Stimulated activated CD4-positive, alpha-beta T cell treated with anti-CD3 and anti-CD28 coated beads, Interleukin-15, amount 100 ng/mL, for 24 hours (primary cell): ENCODE measurements around the gene LY86.

Experiments used
- DNase-seq: peaks from one replicate; pipeline ENCODE4 v3.0.0-alpha.2; 2020

The LY86 gene

DNA sequence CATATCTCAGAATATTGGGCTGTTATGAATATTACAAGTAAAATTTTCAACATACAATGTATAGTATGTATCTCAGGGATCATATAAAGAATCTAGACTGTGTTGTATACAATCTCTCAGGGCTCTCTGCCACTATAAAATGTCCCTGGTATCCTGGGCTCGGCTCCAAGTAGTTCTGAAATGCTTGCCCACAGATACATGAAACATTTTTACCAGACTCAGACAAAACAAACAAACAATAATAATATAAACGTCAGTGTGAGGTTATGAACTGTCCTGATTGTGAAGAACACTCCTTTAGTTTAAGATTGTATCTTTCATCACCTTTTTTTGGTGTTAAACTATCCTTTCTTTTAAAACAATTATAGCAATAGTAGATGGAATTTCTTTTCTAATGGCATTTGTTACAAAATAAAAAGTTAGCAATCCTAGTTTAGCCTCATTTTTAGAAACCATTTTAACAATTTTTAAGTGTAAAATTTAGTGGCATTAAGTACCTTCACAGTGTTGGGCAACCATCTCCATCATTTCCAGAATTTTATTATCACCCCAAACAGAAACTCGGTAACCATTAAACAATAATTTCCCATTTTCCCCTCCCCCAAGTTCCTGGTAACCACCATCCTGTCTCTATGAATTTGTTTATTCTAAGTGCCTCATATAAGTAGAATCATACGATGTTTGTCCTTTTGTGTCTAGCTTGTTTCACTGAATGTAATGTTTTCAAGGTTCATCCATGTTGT lies 17.4 kb upstream of the LY86 start:
- DNase-seq, result no peak

DNA sequence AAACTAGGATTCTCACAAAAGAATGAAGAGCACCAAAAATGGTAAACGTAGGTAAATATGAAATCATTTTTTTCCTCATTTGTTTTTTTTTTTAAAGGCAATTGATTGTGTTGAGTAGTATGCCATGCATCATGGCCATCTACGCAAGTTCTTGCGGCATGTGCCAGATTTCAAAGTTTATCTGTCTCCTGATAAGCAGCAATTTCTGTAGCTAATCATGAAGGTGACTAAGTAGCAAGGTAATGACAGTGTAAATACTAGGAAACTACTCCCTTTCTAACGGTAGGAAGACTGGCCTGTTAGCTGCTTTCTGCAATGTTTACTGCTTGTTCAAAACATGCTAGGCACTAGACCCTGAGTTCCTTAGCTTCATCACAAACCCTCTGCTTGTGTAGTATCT lies 13.4 kb upstream of the LY86 start:
- DNase-seq, result no peak

DNA sequence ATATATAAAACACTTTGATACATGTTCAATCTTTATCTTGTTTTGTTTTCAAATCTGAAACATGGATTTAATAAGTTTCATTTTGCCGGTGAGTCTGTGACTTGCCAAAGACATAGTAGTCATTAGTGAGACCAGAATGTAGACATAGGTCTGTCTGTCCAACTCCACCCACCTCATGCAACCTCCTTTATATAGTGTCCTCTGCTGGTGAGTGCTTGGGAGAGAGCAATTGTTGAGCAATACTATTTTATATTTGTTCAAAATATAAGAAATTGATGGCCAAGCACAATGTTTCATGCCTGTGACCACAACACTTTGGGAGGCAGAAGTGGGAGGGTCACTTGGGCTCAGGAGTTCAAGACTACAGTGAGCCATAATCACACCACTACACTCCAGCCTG lies 10.8 kb upstream of the LY86 start:
- no peak for DNase-seq

DNA sequence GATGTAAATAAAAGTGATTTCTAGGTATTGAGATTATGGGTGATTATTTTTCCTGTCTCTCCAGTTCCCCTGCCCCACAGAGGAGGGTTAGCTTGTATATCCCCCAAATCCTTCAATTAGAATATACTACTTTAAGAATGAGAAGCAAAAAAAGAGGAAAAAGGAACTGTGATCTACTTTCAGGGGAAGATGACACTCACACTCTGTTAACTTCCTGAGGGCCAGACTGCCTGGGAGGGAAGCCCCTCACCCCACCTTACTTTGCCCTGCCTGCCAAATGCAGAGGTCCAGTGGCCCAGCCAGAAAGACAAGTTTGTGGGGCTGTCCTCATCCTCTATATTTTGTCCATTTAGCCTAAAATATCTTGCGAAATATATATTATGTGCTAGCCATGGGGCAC lies 9.2 kb upstream of the LY86 start:
- no peak for DNase-seq

DNA sequence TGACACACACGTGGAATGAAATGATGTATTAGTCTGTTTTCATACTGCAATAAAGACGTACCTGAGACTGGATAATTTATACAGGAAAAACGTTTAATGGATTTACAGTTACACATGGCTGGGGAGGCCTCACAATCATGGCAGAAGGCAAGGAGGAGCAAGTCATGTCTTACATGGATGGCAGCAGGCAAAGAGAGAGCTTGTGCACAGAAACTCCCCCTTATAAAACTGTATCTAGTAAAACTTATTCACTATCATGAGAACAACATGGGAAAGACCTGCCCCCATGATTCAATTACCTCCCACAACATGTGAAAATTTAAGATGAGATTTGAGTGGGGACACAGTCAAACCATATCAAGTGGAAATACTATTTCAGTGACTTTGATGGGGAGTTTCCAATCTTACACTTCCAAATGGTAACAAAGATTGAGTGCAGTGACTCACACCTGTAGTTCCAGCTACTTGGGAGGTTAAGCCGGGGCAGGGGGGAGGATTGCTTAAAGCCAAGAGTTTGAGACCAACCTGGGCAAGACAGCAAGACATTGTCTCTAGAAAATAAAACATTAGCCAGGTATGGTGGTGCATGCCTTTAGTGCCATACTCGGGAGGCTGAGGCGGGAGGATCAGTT lies 8.2 kb upstream of the LY86 start:
- no peak for DNase-seq

DNA sequence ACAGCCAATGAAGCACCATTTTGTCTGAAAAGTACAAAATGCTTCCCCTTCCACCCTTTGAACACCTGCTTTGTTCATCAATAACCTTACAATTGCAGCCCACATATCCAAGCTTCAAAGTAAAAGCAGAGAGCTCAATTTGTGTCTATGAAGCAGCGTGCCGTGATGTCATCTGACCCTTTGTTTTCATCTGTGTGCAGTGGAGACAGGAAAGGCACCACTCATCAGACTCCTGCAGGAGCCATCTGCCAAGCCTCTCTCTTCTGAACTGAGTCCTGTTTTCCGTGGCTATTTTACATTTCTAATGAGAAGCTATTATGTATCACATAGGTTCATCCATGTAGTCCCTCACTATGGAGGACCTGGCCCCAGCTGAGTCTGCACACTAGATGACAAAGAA lies 7.5 kb upstream of the LY86 start:
- DNase-seq, result no peak

DNA sequence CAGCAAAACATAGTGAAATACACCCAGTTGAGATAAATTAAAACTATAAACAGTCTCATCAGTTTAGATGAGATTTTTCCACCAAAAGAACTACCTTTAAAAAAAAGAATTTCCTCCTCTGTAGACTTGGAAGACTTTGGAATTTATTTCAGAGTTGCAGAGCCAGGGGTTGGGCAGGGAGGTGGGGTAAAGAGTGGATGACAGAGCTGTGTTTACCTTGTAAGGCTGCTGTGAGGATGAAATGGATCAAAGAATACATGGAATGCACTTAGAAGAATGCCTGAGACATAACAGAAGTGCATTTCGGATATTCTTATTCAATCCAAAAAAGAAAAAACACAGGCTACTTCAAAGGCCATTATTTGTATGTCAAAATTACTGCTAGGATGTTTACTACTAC lies 6.4 kb upstream of the LY86 start:
- DNase-seq, result no peak

DNA sequence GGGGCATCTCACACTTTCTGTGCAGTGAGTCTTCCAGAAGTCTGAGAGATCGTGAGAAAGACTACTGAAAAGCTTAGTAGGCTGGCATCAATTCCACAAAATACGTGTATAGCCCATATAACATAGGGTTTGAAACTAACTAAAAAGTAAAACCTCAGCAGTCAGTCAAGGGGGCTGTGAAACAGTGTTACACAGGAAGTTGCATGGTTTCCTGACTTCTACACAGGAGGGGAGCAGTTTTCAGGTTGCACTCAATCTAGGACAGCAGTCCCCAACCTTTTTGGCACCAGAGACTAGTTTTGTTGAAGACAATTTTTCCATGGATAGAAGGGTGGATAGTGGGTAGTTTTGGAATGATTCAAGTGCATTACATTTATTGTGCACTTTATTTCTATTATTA lies 4.7 kb upstream of the LY86 start:
- peak; percentile 39 for DNase-seq

DNA sequence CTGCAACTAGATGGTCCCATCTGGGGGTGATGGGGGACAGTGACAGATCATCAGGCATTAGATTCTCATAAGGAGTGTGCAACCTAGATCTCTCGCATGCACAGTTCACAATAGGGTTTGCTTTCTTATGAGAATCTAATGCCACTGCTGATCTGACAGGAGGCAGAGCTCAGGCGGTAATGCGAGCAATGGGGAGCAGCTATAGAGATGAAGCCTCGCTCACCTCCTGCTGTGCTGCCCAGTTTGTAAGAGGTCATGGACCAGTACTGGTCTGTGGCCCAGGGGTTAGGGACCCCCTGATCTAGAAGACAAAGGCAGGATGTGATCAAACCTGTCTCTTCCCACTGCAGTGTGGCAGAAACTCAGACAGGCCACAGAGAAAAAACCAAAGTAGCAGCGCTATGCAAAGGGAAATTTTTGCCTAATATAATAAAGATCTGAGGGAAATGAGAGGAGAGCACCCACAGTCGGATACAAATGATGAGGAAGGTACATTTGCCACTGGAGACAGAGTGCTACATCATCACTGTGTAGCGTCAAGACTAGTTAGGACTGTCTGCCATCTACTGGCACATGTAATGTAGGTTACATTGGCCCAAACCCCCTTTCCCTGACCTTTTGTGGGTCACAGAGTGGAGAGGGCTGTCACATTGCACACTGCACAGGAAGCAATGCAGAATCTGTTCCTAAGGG lies 4.1 kb upstream of the LY86 start:
- no peak for DNase-seq

DNA sequence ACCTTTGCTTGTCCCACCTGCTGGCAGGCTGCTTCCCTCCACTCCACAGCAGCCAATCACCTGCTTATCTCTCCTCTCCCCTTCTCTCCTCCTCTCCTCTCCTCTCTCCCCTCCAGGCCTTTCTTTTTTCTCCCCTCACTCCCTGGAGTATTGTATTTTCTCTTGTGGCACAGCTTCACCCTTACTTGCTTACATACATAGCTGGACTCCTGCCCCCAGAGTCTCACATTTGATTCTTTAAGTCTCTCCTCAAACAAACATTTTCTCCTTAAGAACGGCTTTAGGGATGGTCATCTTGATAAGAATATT lies 3.6 kb upstream of the LY86 start:
- no peak for DNase-seq

DNA sequence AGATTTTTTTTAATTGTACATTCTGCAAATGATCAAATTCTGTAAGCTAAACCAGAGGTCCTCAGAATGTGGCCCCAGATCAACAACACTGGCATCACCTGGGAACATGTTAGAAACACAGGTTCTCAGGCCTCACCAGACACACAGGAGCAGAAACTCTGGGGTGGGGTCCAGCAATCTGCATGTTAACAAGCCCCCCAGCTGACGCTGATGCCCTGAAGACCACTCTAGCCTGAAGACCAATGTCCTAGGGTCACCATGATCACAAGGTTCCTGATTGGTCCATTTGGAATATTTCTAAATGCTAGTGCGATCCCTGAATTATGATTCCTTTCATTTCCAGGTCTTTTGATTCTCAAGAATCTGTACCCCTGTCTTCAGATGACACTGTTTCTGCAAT lies 2.4 kb upstream of the LY86 start:
- no peak for DNase-seq

DNA sequence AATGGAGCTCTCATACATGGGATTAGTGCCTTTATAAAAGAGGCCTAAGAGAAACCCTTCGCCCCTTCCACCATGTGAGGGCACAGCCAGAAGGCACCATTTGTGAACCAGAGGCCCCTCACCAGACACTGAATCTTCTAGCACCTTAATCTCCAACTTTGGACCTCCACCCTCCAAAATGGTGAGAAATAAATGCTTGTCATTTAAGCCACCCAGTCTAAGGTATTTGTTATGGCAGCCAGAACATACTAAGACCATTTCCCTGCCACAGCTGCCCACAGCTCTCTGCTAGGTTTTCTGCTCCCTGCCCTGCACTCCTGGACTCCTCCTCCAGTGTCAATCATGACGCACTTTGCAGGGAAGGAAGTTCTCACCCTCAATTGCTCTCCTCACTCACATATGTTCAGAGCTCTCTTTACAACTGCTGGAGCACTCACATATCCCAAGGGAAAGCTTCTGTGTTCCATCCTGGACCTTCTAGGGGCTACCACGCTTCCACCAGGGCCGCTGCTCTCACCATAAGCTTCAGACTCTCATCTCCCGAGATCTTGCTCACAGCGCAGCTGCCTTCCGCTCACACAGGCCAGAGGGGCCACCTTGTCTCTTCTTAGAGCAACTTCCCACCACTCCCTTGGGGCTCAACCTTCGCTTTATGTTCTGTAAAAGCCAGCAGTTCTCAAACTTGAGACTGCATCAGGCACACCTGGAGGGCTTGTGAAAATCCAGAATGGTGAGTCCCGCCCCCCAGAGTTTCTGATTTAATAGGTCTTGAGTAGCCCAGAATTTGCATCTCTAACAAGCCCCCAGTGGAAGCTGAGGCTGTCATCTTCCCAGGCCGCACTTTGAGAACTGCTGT lies 1.6 kb upstream of the LY86 start:
- DNase-seq, result no peak

DNA sequence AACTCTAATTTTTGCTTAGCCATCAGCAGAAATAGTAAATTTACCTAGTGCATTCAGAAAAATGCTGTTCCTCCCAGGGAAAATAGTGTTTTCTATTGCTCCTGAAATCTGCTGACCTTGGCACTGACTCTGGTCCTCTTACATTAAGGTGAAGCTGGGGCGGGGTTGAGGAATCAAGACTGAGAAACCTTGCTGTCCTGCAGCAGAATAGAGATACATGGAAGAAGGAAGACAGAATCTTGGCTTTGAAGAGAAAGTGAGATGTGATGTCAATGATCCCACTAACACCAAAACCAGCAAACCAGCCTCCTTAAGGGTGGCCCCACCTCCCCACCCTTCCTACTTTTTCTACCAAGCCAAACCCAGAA lies 840 bp upstream of the LY86 start:
- no peak for DNase-seq

DNA sequence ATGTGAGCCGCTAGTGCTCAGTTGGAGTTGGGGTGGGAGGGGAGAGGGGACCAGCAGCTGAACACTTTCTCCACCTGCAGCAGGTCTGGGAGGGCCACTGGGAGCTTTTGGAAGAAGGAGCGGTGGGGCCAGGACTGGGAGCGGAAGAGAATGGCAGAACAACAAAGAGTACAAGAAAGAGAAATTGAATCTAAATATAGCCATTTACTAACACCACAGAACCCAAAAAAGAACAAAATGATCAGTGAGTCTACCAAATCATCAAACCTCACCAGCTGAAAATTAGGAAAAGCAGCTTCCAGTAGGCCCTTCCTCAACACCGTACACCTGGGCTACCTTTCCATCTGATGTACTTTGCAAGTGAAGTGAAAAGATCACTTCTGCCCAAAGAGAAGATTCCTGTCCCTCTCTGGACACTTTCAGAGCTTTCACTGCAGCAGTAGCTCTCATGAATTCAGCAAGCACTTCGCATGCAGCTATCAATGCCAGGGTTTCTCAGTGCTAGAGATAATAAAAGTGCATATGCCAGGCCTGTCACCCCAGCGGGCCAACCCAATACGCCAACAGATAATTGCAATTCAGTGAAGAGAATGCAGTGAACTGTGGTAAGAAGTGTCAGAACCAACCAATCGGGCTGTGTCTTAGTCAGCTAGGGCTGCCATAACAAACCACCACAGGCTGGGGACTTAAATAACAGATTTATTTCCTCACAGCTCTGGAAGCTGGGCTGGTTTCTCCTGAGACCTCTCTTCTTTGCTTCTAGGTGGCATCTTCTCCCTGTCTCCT lies 597 bp downstream of the LY86 start:
- no peak for DNase-seq

DNA sequence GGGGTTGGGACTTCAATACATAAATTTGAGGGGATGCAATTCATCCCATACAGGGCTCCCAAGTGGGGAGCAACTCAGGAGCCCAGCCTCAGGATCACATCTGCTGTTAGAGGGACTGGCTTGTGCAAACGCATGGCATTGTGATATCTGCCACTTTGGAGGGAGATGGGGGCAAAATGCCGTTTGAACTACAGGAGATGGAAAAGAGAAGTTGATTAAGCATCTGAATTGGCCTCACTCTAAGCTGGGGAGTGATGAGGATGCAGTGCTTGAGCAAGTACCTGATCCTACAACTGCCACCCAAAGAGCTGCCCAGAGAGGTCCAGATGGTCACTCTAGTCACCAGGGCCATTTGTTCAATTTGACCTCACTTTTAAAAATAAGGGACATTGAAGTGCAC lies 2.0 kb downstream of the LY86 start:
- DNase-seq, result no peak

DNA sequence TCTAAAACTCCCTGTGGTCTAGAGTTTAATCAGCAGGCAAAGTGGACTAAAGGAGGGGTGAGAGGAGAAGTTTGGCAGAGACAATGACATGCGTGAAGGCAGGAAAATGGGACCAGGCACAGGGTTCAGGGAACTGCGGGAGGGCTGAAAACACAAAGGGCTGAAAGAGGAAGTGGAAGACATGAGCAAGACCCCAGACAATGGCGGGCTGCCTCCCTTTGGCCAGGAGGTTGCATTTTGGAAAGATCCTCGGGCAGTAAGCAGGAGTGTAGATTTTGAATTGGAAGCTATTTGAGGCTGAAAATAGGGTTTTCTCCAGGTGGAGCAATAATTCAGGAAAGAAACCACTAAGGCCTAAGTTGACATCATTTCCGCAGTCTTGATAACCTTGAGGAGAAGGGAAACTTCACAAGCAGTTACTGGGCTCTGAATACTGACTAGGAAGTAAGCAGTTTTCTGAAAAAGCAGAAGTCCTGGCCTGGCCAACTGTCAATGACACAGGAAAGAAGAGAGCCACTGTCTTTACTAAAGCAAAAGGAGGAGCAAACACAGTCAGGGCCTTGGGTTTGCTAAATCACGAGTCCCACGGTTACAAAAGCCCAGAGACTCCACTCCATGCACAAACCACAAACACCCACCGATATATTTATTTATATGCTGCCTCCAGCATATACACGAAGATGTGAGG lies 3.4 kb downstream of the LY86 start:
- no peak for DNase-seq

DNA sequence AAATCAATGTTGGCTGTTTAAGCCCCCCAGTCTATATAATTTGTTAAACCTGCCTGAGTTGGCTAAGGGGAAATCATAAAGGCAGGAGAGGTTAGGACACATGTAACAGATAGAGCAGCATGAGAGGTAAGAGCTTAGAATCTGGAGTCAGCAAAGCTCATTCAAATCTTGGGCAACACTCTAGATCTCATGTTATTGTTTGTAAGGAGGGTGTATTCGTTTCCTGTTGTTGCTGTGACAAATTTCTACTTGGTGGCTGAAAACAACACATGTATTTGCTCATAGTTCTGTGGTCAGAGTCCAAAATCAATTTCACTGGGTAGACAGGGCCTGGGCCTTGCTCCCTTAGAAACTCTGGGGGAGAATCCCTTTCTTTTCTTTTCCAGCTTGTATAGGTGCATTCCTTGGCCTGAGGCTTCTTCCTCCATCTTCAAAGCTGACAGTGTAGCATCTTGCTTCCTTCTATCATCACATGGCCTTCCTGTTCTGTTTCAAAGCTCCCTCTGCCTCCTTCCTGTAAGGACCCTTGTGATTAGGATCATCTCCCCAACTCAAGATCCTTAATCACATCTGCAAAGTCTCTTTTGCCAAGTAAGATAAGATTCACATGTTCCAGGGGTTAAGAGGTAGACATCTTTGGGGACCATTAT lies 4.4 kb downstream of the LY86 start:
- no peak for DNase-seq

DNA sequence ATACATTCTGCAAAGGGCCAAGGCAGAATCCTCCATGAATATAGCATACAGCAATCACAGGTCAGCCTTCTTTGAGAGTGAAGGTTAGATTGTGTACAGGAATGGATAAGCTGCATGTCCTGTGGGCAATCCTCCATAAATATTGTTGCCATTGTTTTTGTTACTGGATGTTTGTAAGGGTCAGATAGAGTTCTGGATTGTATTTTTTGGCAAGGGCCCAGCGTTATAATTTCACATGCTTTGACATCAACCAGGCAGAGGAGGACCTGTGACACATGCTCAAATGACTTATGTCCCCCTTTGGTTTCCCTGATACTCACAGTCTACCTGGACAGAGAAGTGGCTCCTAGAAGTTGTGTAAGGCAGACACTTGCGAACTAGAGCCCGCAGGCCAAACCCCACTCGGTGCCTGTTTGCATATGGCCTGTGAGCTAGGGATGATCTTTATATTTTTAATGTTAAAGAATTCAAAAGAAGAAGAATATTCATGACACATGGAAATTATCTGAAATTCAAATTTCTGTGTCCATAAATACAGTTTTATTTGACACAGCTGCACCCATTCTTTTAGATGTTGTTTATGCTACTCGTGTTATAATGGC lies 5.4 kb downstream of the LY86 start:
- DNase-seq, result no peak

DNA sequence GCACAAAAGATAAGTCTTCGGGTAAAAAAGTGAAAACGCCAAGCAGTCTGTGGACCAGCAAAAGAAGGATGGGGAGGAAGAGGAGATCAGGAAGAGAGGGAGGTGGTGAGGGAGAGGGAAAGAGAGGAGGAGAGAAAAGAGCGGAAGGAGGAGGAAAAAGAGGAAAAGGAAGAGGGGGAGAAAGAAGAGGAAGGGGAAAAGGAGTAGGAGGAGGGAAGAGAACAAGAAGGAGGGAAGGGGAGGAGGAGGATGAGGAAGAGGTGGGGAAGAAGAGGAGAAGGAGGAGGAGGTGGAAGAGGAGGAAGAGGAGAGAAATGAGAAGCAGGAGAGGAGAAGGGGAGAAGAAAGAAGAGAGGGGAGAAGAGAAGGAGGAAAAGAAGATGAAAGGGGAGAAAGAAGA lies 6.5 kb downstream of the LY86 start:
- no peak for DNase-seq

DNA sequence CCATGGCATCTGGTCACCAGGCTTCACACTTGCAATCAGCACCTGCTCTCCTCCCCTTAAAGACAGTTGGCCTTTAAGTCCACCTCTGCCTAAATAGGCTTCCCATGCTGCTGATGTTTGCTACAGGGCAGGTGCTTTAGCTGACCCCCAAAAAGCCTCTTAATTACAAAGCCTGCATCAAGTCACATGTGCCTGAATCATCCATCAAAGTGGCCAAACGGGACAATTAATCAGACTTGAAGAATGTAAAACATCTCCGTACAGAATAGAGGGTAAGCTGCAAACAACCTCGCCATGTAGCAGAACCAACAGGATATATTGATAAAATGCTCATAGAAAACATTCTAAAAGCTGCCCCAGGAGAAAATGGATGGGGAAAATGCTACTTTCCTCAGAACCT lies 7.4 kb downstream of the LY86 start:
- DNase-seq, result no peak
